IMR-90 (cell line): Measurements from ENCODE around the gene KCNN3. TPM values are rescaled to one million over a fixed set of nuclear protein-coding genes. Genes with fewer than 3 reads are reported as not detected.

Experiments
- ATAC-seq: fragments of 200-7000 bp; cut with Tn5 transposase; 2 replicates; pipeline ENCODE4 v1.9.1; 2020; ENCODE audit warnings: low read depth, mild to moderate bottlenecking, moderate library complexity
- BruUV-seq: library from RNA; stranded (reverse); fragments of 400-500 nt; replicated peaks from 2 replicates; lab custom pipeline; 2021; lab: Mats Ljungman, UMichigan
- CTCF ChIA-PET: fragments of 300-600 bp; formaldehyde crosslinking; extraction: SDS; loops from one replicate; lab custom pipeline; 2021; ENCODE audit warnings: antibody characterized with exemption; lab: Yijun Ruan, JAX
- POLR2A ChIA-PET: fragments of 300-600 bp; sonication (Branson Sonifier 250); formaldehyde crosslinking; loops from one replicate; lab custom pipeline; 2022; ENCODE audit warnings: antibody characterized with exemption; ENCODE audit not compliant: unreplicated experiment; lab: Charles Lee
- DNase-seq: peaks from one replicate; pipeline ENCODE4 v3.0.0; 2013
- H2AFZ ChIP-seq: replicated peaks from 2 replicates; pipeline ENCODE3; 2013; ENCODE audit warnings: low read length, mild to moderate bottlenecking; ENCODE audit not compliant: poor library complexity
- H2AK5ac ChIP-seq: 2 replicates; pipeline ENCODE4 v1.6.1; 2013; ENCODE audit warnings: low read depth, low read length, inconsistent platforms
- H2AK9ac ChIP-seq: replicated peaks from 2 replicates; pipeline ENCODE3; 2013; ENCODE audit warnings: mild to moderate bottlenecking, low read depth, low read length, moderate library complexity; ENCODE audit not compliant: poor library complexity
- H2BK120ac ChIP-seq: 2 replicates; pipeline ENCODE4 v1.6.1; 2013; ENCODE audit warnings: low read depth, low read length, inconsistent platforms
- H2BK15ac ChIP-seq: 3 replicates; pipeline ENCODE4 v1.6.1; 2013; ENCODE audit warnings: low read depth, low read length, inconsistent platforms
- H2BK20ac ChIP-seq: 2 replicates; pipeline ENCODE4 v1.6.1; 2013; ENCODE audit warnings: low read depth, mild to moderate bottlenecking, inconsistent platforms, low read length, moderate library complexity
- H2BK5ac ChIP-seq: 2 replicates; pipeline ENCODE4 v1.6.1; 2013; ENCODE audit warnings: mild to moderate bottlenecking, low read depth, low read length, inconsistent platforms; ENCODE audit not compliant: poor library complexity, severe bottlenecking
- H3K14ac ChIP-seq: replicated peaks from 2 replicates; pipeline ENCODE4 v1.6.1; 2013; ENCODE audit warnings: low read depth, low read length, inconsistent platforms
- H3K18ac ChIP-seq: 2 replicates; pipeline ENCODE4 v1.6.1; 2013; ENCODE audit warnings: low read depth, low read length, control low read depth
- H3K23ac ChIP-seq: 2 replicates; pipeline ENCODE4 v1.6.1; 2013; ENCODE audit warnings: low read depth, low read length, inconsistent platforms
- H3K27ac ChIP-seq: 2 replicates; pipeline ENCODE4 v1.5.1; 2013; ENCODE audit warnings: mild to moderate bottlenecking, control low read depth, low read length; ENCODE audit not compliant: insufficient read depth
- H3K27me3 ChIP-seq: 2 replicates; pipeline ENCODE4 v1.6.1; 2013; ENCODE audit warnings: low read length; ENCODE audit not compliant: control insufficient read depth, insufficient read depth
- H3K36me3 ChIP-seq: 2 replicates; pipeline ENCODE4 v1.6.1; 2013; ENCODE audit warnings: low read length, mixed read lengths; ENCODE audit not compliant: control insufficient read depth, insufficient read depth
- H3K4ac ChIP-seq: 2 replicates; pipeline ENCODE4 v1.6.1; 2013; ENCODE audit warnings: low read depth, low read length, inconsistent platforms
- H3K4me1 ChIP-seq: 2 replicates; pipeline ENCODE4 v1.6.1; 2013; ENCODE audit warnings: low read length, mixed read lengths; ENCODE audit not compliant: control insufficient read depth, insufficient read depth
- H3K4me2 ChIP-seq: 2 replicates; pipeline ENCODE4 v1.6.1; 2013; ENCODE audit warnings: low read depth, mild to moderate bottlenecking, control low read depth, low read length, moderate library complexity
- H3K4me3 ChIP-seq: 2 replicates; pipeline ENCODE4 v1.5.1; 2013; ENCODE audit warnings: low read depth, mild to moderate bottlenecking, control low read depth, low read length, moderate library complexity; ENCODE audit not compliant: insufficient read depth
- H3K56ac ChIP-seq: 2 replicates; pipeline ENCODE4 v1.6.1; 2013; ENCODE audit warnings: low read length, inconsistent platforms; ENCODE audit not compliant: insufficient read depth; ENCODE audit errors: extremely low read depth
- H3K79me1 ChIP-seq, 2 experiments: 2 replicates each; pipeline ENCODE4 v1.6.1; 2013; ENCODE audit warnings: low read length in 2 of 2, inconsistent platforms in 1 of 2, low read depth in 1 of 2
- H3K9ac ChIP-seq: 2 replicates; pipeline ENCODE4 v1.6.1; 2013; ENCODE audit warnings: low read depth, low read length, control low read depth
- H3K9me1 ChIP-seq: 2 replicates; pipeline ENCODE4 v1.6.1; 2013; ENCODE audit warnings: low read length, inconsistent platforms; ENCODE audit not compliant: insufficient read depth
- H3K9me3 ChIP-seq: 2 replicates; pipeline ENCODE4 v1.6.1; 2013; ENCODE audit warnings: low read length; ENCODE audit not compliant: control insufficient read depth, insufficient read depth
- H4K20me1 ChIP-seq: 2 replicates; pipeline ENCODE4 v1.6.1; 2013; ENCODE audit warnings: low read length, inconsistent platforms; ENCODE audit not compliant: insufficient read depth
- H4K5ac ChIP-seq: 2 replicates; pipeline ENCODE4 v1.6.1; 2013; ENCODE audit warnings: mild to moderate bottlenecking, low read depth, low read length, control low read depth
- H4K8ac ChIP-seq, 2 experiments: 2 replicates each; pipeline ENCODE4 v1.6.1; 2013; ENCODE audit warnings: low read depth in 2 of 2, low read length in 2 of 2, control low read depth in 1 of 2, inconsistent platforms in 1 of 2
- H4K91ac ChIP-seq: 2 replicates; pipeline ENCODE4 v1.6.1; 2013; ENCODE audit warnings: low read depth, low read length, inconsistent platforms; ENCODE audit not compliant: insufficient read depth
- BHLHE40 ChIP-seq: fragments of 150-350 bp; IDR thresholded peaks from 2 replicates; pipeline ENCODE4 v1.6.1; 2016; ENCODE audit warnings: mild to moderate bottlenecking, low read depth, low read length
- CEBPB ChIP-seq: IDR thresholded peaks from 2 replicates; pipeline ENCODE4 v1.6.1; 2012; ENCODE audit warnings: low read depth, low read length, improper control_type of control experiment
- CHD1 ChIP-seq: IDR thresholded peaks from 2 replicates; pipeline ENCODE4 v1.6.1; 2012; ENCODE audit warnings: low read depth, low read length, improper control_type of control experiment
- CTCF ChIP-seq: conservative IDR thresholded peaks from 2 replicates; pipeline ENCODE4 v1.5.1; 2012; ENCODE audit warnings: mild to moderate bottlenecking, low read depth, low read length, improper control_type of control experiment
- ELK1 ChIP-seq: fragments of 150-350 bp; IDR thresholded peaks from 2 replicates; pipeline ENCODE4 v1.6.1; 2016; ENCODE audit warnings: low read depth, mild to moderate bottlenecking, low read length, moderate library complexity, borderline replicate concordance
- FOS ChIP-seq: fragments of 150-350 bp; IDR thresholded peaks from 2 replicates; pipeline ENCODE4 v1.6.1; 2016; ENCODE audit warnings: low read depth, low read length
- MAFK ChIP-seq: IDR thresholded peaks from 2 replicates; pipeline ENCODE4 v1.6.1; 2012; ENCODE audit warnings: low read depth, low read length, improper control_type of control experiment
- MAZ ChIP-seq: IDR thresholded peaks from 2 replicates; pipeline ENCODE4 v1.6.1; 2012; ENCODE audit warnings: low read depth, mild to moderate bottlenecking, low read length, improper control_type of control experiment, moderate library complexity, borderline replicate concordance
- MXI1 ChIP-seq: IDR thresholded peaks from 2 replicates; pipeline ENCODE4 v1.6.1; 2012; ENCODE audit warnings: low read depth, mild to moderate bottlenecking, low read length, moderate library complexity, borderline replicate concordance
- NFE2L2 ChIP-seq: fragments of 150-350 bp; IDR thresholded peaks from 2 replicates; pipeline ENCODE4 v1.6.1; 2016; ENCODE audit warnings: low read depth, mild to moderate bottlenecking, low read length
- POLR2A ChIP-seq: IDR thresholded peaks from 2 replicates; pipeline ENCODE4 v1.6.1; 2012; ENCODE audit warnings: mild to moderate bottlenecking, low read depth, low read length
- RAD21 ChIP-seq: IDR thresholded peaks from 2 replicates; pipeline ENCODE4 v1.6.1; 2012; ENCODE audit warnings: low read length, improper control_type of control experiment
- RCOR1 ChIP-seq: IDR thresholded peaks from 2 replicates; pipeline ENCODE4 v1.6.1; 2012; ENCODE audit warnings: mild to moderate bottlenecking, low read length, improper control_type of control experiment; ENCODE audit not compliant: insufficient replicate concordance
- RFX5 ChIP-seq: IDR thresholded peaks from 2 replicates; pipeline ENCODE4 v1.8.0; 2012; ENCODE audit warnings: low read depth, mild to moderate bottlenecking, low read length, moderate library complexity
- SMC3 ChIP-seq: fragments of 150-350 bp; IDR thresholded peaks from 2 replicates; pipeline ENCODE4 v1.6.1; 2016; ENCODE audit warnings: low read depth, mild to moderate bottlenecking, antibody characterized with exemption, low read length, moderate library complexity
- WGBS, 2 experiments: methylation state at CpG; one replicate each; pipeline versions ENCODE4 v1.1.5 to v1.1.7; 2013; ENCODE audit warnings: missing lambda C conversion rate in 2 of 2; ENCODE audit not compliant: insufficient read length in 1 of 2; ENCODE audit errors: extremely low coverage in 2 of 2; 5-methylcytosine and 5-hydroxymethylcytosine counted together
- dilution Hi-C: fragments of 300-500 bp; cut with HindIII; formaldehyde crosslinking; loops from one replicate; pipeline ENCODE4 v1.14.3; 2018; ENCODE audit warnings: low sequenced_read_pairs; ENCODE audit not compliant: unreplicated experiment
- in situ Hi-C: fragments of 300-500 bp; cut with MboI; formaldehyde crosslinking; loops from 3 replicates; pipeline ENCODE4 v1.14.3; 2019; ENCODE audit warnings: low sequenced_read_pairs, inconsistent platforms, mixed read lengths
- intact Hi-C: fragments of 100-400 bp; cut with micrococcal nuclease; formaldehyde crosslinking; loops from 2 replicates; pipeline ENCODE4 v1.10.0; 2022
- polyA plus RNA-seq, 3 experiments: library from polyadenylated mRNA; depleted of rRNA; stranded (reverse); fragments of >200 nt; gene quantifications; 2 replicates each; pipeline ENCODE4 v1.2.3, GENCODE V29; 2012; ENCODE audit warnings: low replicate concordance in 1 of 3
- total RNA-seq: library from RNA; depleted of rRNA; stranded (reverse); fragments of >200 nt; gene quantifications from 2 replicates; pipeline ENCODE4 v1.2.3, GENCODE V29; 2012
- TF ChIP-seq, protein P1 (sequence below): fragments of 150-350 bp; IDR thresholded peaks from 2 replicates; pipeline ENCODE4 v1.6.1; 2017; ENCODE audit warnings: mild to moderate bottlenecking, antibody characterized with exemption, low read length, low read depth

Gene KCNN3
- total and polyA plus RNA-seq, 2 of the 4 experiments (the other 2 are of a cell fraction) = 0.02 TPM; not detected in 1

GRCh38 chr1:154661110-154661509, 209.0 kb downstream of the KCNN3 start:
- H4K5ac ChIP-seq = no peak overlapping the region
- no peak overlapping the region for H2BK120ac ChIP-seq
- no peak overlapping the region for H2BK5ac ChIP-seq
- dilution Hi-C loops = no loop called here
- no TSS peak for BruUV-seq
- no peak overlapping the region for H3K4me3 ChIP-seq
- no peak overlapping the region for H3K56ac ChIP-seq
- H3K9me3 ChIP-seq = no peaks in the 10 kb centered on the region
- no peak overlapping the region for H3K23ac ChIP-seq
- DNase-seq = no peak
- in situ Hi-C loops = no loop called here
- TF ChIP-seq BHLHE40 (no peak), CHD1 (no peak), NFE2L2 (no peak), POLR2A (no peak), CTCF (no peak), CEBPB (no peak), MAFK (no peak), MXI1 (no peak), RCOR1 (no peak), SMC3 (no peak), ELK1 (no peak), RAD21 (no peak), FOS (no peak), RFX5 (no peak), MAZ (no peak)
- TF ChIP-seq, protein P1, sequence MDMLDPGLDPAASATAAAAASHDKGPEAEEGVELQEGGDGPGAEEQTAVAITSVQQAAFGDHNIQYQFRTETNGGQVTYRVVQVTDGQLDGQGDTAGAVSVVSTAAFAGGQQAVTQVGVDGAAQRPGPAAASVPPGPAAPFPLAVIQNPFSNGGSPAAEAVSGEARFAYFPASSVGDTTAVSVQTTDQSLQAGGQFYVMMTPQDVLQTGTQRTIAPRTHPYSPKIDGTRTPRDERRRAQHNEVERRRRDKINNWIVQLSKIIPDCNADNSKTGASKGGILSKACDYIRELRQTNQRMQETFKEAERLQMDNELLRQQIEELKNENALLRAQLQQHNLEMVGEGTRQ = no peak
- no peak overlapping the region for H2AK9ac ChIP-seq
- POLR2A ChIA-PET = no interaction called here
- H3K18ac ChIP-seq = no peak overlapping the region
- no peaks in the 10 kb centered on the region for H3K79me1 ChIP-seq
- H3K4ac ChIP-seq = no peak overlapping the region
- CTCF ChIA-PET = no interaction called here
- H3K36me3 ChIP-seq = no peaks in the 10 kb centered on the region
- H4K20me1 ChIP-seq = no peaks in the 10 kb centered on the region
- H3K4me1 ChIP-seq = no peaks in the 10 kb centered on the region
- H3K9me1 ChIP-seq = no peaks in the 10 kb centered on the region
- no CpG with 5 or more reads among the region's 2 CpGs for WGBS, 2 experiments
- no peak overlapping the region for H3K4me2 ChIP-seq
- no peak overlapping the region for H2AFZ ChIP-seq
- H4K8ac ChIP-seq = no peak overlapping the region
- no peak overlapping the region for H2BK20ac ChIP-seq
- intact Hi-C loops = no loop called here
- no peak overlapping the region for H3K9ac ChIP-seq
- H4K91ac ChIP-seq = no peak overlapping the region
- H3K27me3 ChIP-seq = peaks cover 35% of the 10 kb centered on the region
- no peak for ATAC-seq
- no peak overlapping the region for H3K27ac ChIP-seq
- no peak overlapping the region for H2BK15ac ChIP-seq
- no peak overlapping the region for H3K14ac ChIP-seq
- no peak overlapping the region for H2AK5ac ChIP-seq
